ENCODE results near the gene TRIM45. TPM values are rescaled to one million over a fixed set of nuclear protein-coding genes. Genes with fewer than 3 reads are reported as not detected.

The TRIM45 gene
- total RNA-seq, 2 donors from 2014 or later, result 7.5 to 8.6 TPM

DNA sequence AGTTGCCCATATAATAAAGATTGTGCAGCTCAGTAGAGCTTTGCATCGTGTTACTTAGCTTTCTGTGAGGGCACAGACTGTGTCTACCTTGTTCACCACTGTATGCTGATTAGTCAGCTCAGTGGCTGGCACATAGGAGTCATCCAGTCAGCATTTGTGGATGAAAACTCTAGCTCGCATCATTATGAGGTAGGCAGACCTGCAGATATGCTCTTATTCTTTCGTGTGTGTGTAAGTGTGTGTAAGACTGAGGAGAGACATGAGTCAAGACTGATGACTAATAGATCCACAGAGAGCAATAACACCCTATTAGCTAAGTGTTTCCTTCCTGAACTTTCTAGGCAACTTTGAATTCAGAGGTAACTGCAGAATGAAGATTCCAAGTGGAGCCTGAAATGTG lies 44.3 kb downstream of the TRIM45 start:
- no peaks in the 10 kb centered on the region for H3K27me3 ChIP-seq
- no peaks in the 10 kb centered on the region for H3K4me1 ChIP-seq
- 52 to 80% methylated on average over 3 of the region's 3 CpGs for WGBS, 2 donors
- H3K27ac ChIP-seq, result no peak overlapping the region
- DNase-seq, result no peak
- H3K9me3 ChIP-seq, result no peaks in the 10 kb centered on the region
- peaks cover 11 to 13% of the 10 kb centered on the region in 2 donors for H3K36me3 ChIP-seq (replicated peaks in 1 of 2; ENCODE audit: insufficient read depth in 1 of 2, low read depth in 2 of 2)
- H3K4me3 ChIP-seq, result no peak overlapping the region
- no peak for ATAC-seq
- TF ChIP-seq, protein P1, sequence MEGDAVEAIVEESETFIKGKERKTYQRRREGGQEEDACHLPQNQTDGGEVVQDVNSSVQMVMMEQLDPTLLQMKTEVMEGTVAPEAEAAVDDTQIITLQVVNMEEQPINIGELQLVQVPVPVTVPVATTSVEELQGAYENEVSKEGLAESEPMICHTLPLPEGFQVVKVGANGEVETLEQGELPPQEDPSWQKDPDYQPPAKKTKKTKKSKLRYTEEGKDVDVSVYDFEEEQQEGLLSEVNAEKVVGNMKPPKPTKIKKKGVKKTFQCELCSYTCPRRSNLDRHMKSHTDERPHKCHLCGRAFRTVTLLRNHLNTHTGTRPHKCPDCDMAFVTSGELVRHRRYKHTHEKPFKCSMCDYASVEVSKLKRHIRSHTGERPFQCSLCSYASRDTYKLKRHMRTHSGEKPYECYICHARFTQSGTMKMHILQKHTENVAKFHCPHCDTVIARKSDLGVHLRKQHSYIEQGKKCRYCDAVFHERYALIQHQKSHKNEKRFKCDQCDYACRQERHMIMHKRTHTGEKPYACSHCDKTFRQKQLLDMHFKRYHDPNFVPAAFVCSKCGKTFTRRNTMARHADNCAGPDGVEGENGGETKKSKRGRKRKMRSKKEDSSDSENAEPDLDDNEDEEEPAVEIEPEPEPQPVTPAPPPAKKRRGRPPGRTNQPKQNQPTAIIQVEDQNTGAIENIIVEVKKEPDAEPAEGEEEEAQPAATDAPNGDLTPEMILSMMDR (IDR thresholded peaks at IDR 0.05), result no peak
- TF ChIP-seq POLR2A (IDR thresholded peaks at IDR 0.05), result no peak
- intact Hi-C loops (cut with DNase I), result loop anchor here (10.0 kb wide), 1 partner anchor 48 kb away; the partner anchor contains the start of gene TRIM45

DNA sequence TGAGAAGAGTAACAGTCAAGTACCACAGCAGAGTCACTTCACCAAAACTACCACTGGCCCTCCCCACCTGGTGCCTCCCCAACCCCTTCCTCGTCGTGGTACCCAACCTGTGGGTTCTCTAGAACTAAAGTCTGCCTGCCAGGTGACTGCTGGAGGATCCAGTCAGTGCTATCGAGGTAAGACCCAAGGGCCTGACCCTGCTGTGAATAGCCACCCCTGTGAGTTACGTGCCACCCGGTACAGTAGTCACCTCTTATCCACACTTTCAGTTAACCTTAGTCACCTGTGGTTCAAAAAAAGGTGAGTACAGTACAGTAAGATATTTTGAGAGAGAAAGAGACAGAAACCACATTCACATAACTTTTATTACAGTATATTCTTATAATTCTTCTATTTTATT lies 44.9 kb downstream of the TRIM45 start:
- 96% methylated on average over 5 of the region's 5 CpGs for WGBS, 2 donors
- Histone ChIP-seq H3K27ac (no peak overlapping the region), H3K4me3 (no peak overlapping the region), H3K4me1 (no peaks in the 10 kb centered on the region), H3K9me3 (no peaks in the 10 kb centered on the region), H3K36me3 (replicated peaks in 1 of 2; ENCODE audit: insufficient read depth in 1 of 2, low read depth in 2 of 2) (peaks cover 11 to 13% of the 10 kb centered on the region in 2 donors), H3K27me3 (no peaks in the 10 kb centered on the region)
- ATAC-seq (no peak), DNase-seq (no peak)
- intact Hi-C loops (cut with DNase I), result loop anchor here (10.0 kb wide), 1 partner anchor 48 kb away; the partner anchor contains the start of gene TRIM45
- TF ChIP-seq, protein P1 (IDR thresholded peaks at IDR 0.05), result no peak
- no peak for TF ChIP-seq POLR2A (IDR thresholded peaks at IDR 0.05)

DNA sequence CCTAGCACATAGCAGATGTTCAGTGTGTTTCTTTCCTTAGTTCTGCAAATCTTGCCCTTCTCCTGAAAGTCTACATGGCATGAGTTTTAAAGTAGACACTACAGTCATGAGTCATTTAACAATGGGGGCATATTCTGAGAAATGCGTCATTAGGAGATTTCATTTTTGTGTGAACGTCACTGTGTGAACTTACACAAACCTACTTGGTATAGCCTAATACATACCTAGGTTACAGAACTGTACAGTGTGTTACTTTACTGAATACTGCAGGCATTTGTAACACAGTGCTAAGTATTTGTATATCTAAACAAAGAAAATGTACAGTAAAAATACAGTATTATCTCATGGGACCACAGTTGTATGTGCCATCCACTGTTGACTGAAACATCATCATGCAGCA lies 51.4 kb downstream of the TRIM45 start:
- TF ChIP-seq POLR2A (IDR thresholded peaks at IDR 0.05), result no peak
- TF ChIP-seq, protein P1 (IDR thresholded peaks at IDR 0.05), result no peak
- no peak for DNase-seq
- H3K4me1 ChIP-seq, result no peaks in the 10 kb centered on the region
- intact Hi-C loops (cut with DNase I), result loop anchor here (5.0 to 10.0 kb wide), 2 partner anchors 55 to 217 kb away; partner anchors contain the start of gene TRIM45
- H3K36me3 ChIP-seq (replicated peaks in 1 of 2; ENCODE audit: insufficient read depth in 1 of 2, low read depth in 2 of 2), result no peaks in the 10 kb centered on the region
- no peaks in the 10 kb centered on the region for H3K9me3 ChIP-seq
- H3K27ac ChIP-seq, result no peak overlapping the region
- WGBS, 2 donors, result 88 to 96% methylated on average over 2 of the region's 2 CpGs
- ATAC-seq, result no peak
- no peaks in the 10 kb centered on the region for H3K27me3 ChIP-seq
- no peak overlapping the region for H3K4me3 ChIP-seq

DNA sequence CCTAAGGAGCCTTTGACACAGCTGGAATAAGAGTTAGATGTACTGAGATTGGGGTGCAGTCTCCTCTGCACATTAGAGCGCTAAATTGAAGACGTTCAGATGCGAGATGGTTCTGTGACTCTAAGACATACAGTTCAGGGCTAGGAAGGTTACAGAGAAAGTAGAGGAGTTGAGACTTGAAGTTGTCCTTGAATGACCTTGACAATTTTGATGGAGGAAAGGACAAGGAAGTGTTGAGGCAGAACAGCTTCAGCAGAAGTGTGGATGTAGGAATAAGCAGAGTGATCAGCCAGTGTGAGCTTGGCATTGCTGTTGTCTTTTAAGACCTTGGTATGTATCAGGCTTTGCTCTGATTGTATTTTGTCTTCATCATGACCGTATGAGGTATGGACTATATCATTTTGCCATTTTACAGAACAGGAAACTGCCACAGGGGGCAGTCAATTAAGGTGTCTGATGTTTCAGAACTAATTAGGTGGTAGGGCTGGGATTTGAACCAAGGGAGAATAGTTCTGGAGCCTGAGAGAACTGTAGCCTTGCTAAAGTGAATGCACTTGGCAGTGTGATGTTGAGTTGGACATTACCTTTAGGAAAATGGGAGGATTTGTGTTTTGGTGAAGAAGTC lies 52.2 kb downstream of the TRIM45 start:
- 87 to 89% methylated on average over 4 of the region's 4 CpGs for WGBS, 2 donors
- Histone ChIP-seq H3K4me3 (no peak overlapping the region), H3K27ac (no peak overlapping the region), H3K9me3 (no peaks in the 10 kb centered on the region), H3K36me3 (replicated peaks in 1 of 2; ENCODE audit: insufficient read depth in 1 of 2, low read depth in 2 of 2) (no peaks in the 10 kb centered on the region), H3K4me1 (no peaks in the 10 kb centered on the region), H3K27me3 (no peaks in the 10 kb centered on the region)
- no peak for DNase-seq
- no peak for ATAC-seq
- intact Hi-C loops (cut with DNase I), result no loop called here
- TF ChIP-seq POLR2A (IDR thresholded peaks at IDR 0.05), result no peak
- TF ChIP-seq, protein P1 (IDR thresholded peaks at IDR 0.05), result no peak

DNA sequence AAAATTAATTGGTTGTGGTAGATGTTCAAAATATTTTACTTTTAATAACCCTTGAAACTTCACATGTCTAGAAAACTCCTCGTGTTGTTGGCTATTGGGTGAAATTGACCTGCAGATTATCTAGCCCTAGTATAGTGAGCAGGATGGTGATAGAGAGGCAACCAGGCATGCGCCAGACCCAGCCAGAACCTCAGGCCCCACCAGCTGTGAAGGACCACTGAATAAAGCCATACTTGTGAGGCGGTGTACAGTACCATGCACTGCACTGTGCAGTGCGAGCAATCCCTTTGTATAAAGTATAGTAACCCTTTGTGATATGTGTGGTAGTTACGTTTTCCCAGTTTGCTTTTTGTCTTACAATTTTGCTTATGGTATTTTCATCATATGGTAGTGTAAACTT lies 53.0 kb downstream of the TRIM45 start:
- Histone ChIP-seq H3K9me3 (no peaks in the 10 kb centered on the region), H3K36me3 (replicated peaks in 1 of 2; ENCODE audit: insufficient read depth in 1 of 2, low read depth in 2 of 2) (no peaks in the 10 kb centered on the region), H3K4me1 (no peaks in the 10 kb centered on the region), H3K27ac (no peak overlapping the region), H3K27me3 (no peaks in the 10 kb centered on the region), H3K4me3 (no peak overlapping the region)
- no peak for TF ChIP-seq POLR2A (IDR thresholded peaks at IDR 0.05)
- TF ChIP-seq, protein P1 (IDR thresholded peaks at IDR 0.05), result no peak
- DNase-seq, result no peak
- WGBS, 2 donors, result 89% methylated on average over 5 of the region's 5 CpGs
- no peak for ATAC-seq
- intact Hi-C loops (cut with DNase I), result no loop called here

Measured in body of pancreas (tissue), 4 donors.